Fibroblast of villous mesenchyme (primary cell): Measurements from ENCODE around the gene MBP. TPM values are rescaled to one million over a fixed set of nuclear protein-coding genes. Genes with fewer than 3 reads are reported as not detected.

Experiments
- DNase-seq: peaks from one replicate; pipeline ENCODE4 v3.0.0-alpha.2; 2010; ENCODE audit warnings: low read depth
- H3K4me3 ChIP-seq: 2 replicates; pipeline ENCODE4 v1.5.1; 2011; ENCODE audit warnings: low read depth, mild to moderate bottlenecking, low read length
- total RNA-seq: library from RNA; depleted of rRNA; stranded (reverse); fragments of >200 nt; gene quantifications from 2 replicates; pipeline ENCODE4 v1.2.3, GENCODE V29; 2012
- TF ChIP-seq, protein P1 (sequence below): IDR thresholded peaks from 2 replicates; pipeline ENCODE4 v1.5.1; 2012; ENCODE audit warnings: low read depth, mild to moderate bottlenecking, low read length; ENCODE audit not compliant: insufficient read depth

The MBP gene
- total RNA-seq, 1 donor = 3.9 TPM

DNA sequence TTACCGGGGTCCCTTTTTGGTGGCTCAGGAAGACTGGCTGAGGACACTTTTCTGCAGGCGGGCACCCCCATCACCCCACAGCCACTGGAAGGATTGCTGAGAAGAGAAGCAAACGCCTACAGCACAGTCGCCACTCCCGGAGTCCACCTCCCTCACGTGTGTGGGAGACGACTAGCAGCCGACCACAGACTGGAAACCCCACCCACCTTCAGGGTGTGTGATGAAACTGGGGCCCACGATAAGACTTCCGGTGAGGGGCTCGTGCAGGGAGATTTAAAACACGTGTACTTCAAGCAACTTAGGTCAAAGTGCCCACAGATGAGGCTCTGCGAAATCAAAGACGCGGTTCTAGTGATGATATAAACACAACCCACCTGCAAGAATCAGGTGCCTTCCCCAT lies 26.3 kb downstream of the MBP start:
- DNase-seq = peak; percentile 69
- H3K4me3 ChIP-seq = no peak overlapping the region
- TF ChIP-seq, protein P1, sequence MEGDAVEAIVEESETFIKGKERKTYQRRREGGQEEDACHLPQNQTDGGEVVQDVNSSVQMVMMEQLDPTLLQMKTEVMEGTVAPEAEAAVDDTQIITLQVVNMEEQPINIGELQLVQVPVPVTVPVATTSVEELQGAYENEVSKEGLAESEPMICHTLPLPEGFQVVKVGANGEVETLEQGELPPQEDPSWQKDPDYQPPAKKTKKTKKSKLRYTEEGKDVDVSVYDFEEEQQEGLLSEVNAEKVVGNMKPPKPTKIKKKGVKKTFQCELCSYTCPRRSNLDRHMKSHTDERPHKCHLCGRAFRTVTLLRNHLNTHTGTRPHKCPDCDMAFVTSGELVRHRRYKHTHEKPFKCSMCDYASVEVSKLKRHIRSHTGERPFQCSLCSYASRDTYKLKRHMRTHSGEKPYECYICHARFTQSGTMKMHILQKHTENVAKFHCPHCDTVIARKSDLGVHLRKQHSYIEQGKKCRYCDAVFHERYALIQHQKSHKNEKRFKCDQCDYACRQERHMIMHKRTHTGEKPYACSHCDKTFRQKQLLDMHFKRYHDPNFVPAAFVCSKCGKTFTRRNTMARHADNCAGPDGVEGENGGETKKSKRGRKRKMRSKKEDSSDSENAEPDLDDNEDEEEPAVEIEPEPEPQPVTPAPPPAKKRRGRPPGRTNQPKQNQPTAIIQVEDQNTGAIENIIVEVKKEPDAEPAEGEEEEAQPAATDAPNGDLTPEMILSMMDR = no peak

- peak; percentile 62 for DNase-seq
- TF ChIP-seq, protein P1 = no peak
- H3K4me3 ChIP-seq = no peak overlapping the region
Measured at GRCh38 chr18:77105680-77106079, 26.9 kb downstream of the MBP start.

- TF ChIP-seq, protein P1 = no peak
- DNase-seq = peak; percentile 57
- H3K4me3 ChIP-seq = no peak overlapping the region
Measured at GRCh38 chr18:77105028-77105427, 27.6 kb downstream of the MBP start.

- no peak overlapping the region for H3K4me3 ChIP-seq
- DNase-seq = peak; percentile 80
- TF ChIP-seq, protein P1 = no peak
Measured at GRCh38 chr18:77103991-77104531, 28.5 kb downstream of the MBP start.

GRCh38 chr18:77103187-77103850 lies 29.3 kb downstream of the MBP start:
- TF ChIP-seq, protein P1 = no peak
- peak; percentile 53 for DNase-seq
- no peak overlapping the region for H3K4me3 ChIP-seq

DNA sequence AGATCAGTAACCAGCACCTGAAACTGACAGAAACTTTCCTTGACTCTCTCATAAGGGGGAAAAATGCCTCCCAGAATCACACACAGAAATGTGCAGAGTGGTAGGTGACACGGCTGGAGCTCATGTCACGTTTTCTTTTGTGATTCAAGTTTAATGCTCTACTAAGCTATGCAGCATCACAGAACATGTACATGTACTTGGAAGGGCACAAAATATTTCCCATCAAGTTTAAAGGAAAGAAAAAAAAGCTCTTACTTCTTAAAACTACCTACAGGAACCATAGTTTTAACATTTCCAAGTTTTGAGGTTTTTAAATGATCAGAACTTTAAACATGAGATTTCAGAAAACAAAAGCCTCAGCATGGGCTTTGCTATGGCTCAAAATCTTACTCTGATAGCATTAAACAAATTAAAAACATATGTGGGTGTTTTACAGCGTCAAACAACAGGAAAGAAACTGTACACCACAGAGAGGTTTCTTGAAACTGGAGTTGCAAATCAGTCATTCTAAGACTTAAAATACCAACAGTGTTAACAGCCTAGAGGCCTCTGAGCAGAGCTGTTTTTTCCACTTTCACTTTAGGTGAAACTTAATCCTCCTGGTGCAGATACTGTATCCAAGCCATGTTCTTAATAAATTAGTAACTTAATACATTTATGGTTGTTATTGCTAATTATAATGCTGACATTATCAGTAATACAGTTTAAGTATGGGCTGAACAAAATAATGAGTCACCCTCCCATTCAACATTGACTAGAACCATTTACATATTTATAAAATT lies 30.1 kb downstream of the MBP start:
- TF ChIP-seq, protein P1 = no peak
- peak; percentile 94 for DNase-seq
- peak overlapping the region; percentile 24 for H3K4me3 ChIP-seq
